MM.1S (cell line): ENCODE measurements around the gene FRMD7.

Experiments used
- DNase-seq: peaks from one replicate; pipeline ENCODE4 v3.0.0-alpha.2; 2015
- H2AFZ ChIP-seq: fragments of 300-600 bp; sonication (generic); 2 replicates; pipeline ENCODE4 v1.6.0; 2016; ENCODE audit warnings: antibody characterized with exemption, low read length
- H3F3A ChIP-seq: fragments of 300-600 bp; sonication (generic); 2 replicates; pipeline ENCODE4 v1.6.1; 2016; ENCODE audit warnings: mild to moderate bottlenecking, antibody characterized with exemption, low read length, moderate library complexity, mixed read lengths; ENCODE audit not compliant: insufficient read depth
- H3K27ac ChIP-seq: fragments of 300-600 bp; sonication (generic); 2 replicates; pipeline ENCODE4 v1.5.1; 2016; ENCODE audit warnings: mild to moderate bottlenecking, low read length
- H3K27me3 ChIP-seq: fragments of 300-600 bp; sonication (generic); replicated peaks from 2 replicates; pipeline ENCODE4 v1.6.0; 2016; ENCODE audit warnings: low read length; ENCODE audit not compliant: insufficient read depth
- H3K36me3 ChIP-seq: fragments of 300-600 bp; sonication (generic); replicated peaks from 2 replicates; pipeline ENCODE4 v1.6.1; 2016; ENCODE audit warnings: mild to moderate bottlenecking, low read length, mixed read lengths; ENCODE audit not compliant: insufficient read depth
- H3K4me1 ChIP-seq: fragments of 300-600 bp; sonication (generic); 2 replicates; pipeline ENCODE4 v1.6.1; 2016; ENCODE audit warnings: low read length, mixed read lengths
- H3K4me2 ChIP-seq: fragments of 300-600 bp; sonication (generic); 2 replicates; pipeline ENCODE4 v1.6.0; 2016; ENCODE audit warnings: low read depth, low read length
- H3K4me3 ChIP-seq: fragments of 300-600 bp; sonication (generic); 2 replicates; pipeline ENCODE4 v1.5.1; 2016; ENCODE audit warnings: low read length, mixed read lengths
- H3K79me2 ChIP-seq: fragments of 300-600 bp; sonication (generic); 2 replicates; pipeline ENCODE4 v1.6.1; 2016; ENCODE audit warnings: mixed run types, low read length, mixed read lengths
- H3K9ac ChIP-seq: fragments of 300-600 bp; sonication (generic); 2 replicates; pipeline ENCODE4 v1.6.1; 2016; ENCODE audit warnings: low read length, mixed read lengths
- H3K9me2 ChIP-seq: fragments of 300-600 bp; sonication (generic); replicated peaks from 2 replicates; pipeline ENCODE4 v1.6.1; 2016; ENCODE audit warnings: mild to moderate bottlenecking, low read length, mixed read lengths; ENCODE audit not compliant: insufficient read depth
- H3K9me3 ChIP-seq: fragments of 300-600 bp; sonication (generic); replicated peaks from 2 replicates; pipeline ENCODE4 v1.6.1; 2016; ENCODE audit warnings: mild to moderate bottlenecking, low read length, mixed read lengths; ENCODE audit not compliant: insufficient read depth
- H4K20me1 ChIP-seq: fragments of 300-600 bp; sonication (generic); 2 replicates; pipeline ENCODE4 v1.6.1; 2016; ENCODE audit warnings: mild to moderate bottlenecking, low read length, moderate library complexity, mixed read lengths; ENCODE audit not compliant: insufficient read depth
- CTCF ChIP-seq: fragments of 300-600 bp; sonication (generic); IDR thresholded peaks from 2 replicates; pipeline ENCODE4 v1.5.1; 2016; ENCODE audit warnings: antibody characterized with exemption, low read length, mixed read lengths
- EZH2 ChIP-seq: fragments of 300-600 bp; sonication (generic); optimal IDR thresholded peaks from 2 replicates; pipeline ENCODE3; 2017; ENCODE audit warnings: low read depth, mild to moderate bottlenecking, antibody characterized with exemption, low read length, mixed read lengths
- EZH2phosphoT487 ChIP-seq: fragments of 300-600 bp; sonication (generic); IDR thresholded peaks from 2 replicates; pipeline ENCODE4 v1.6.1; 2018; ENCODE audit warnings: antibody characterized with exemption, low read length

FRMD7 gene

GRCh38 chrX:132144061-132144460 lies 16.2 kb upstream of the FRMD7 start:
- Histone ChIP-seq H3F3A (no peaks in the 10 kb centered on the region), H3K36me3 (no peaks in the 10 kb centered on the region), H3K9me3 (no peaks in the 10 kb centered on the region), H2AFZ (no peak overlapping the region), H3K9me2 (no peaks in the 10 kb centered on the region), H3K27ac (no peak overlapping the region), H3K4me3 (no peak overlapping the region), H3K4me2 (no peak overlapping the region), H3K4me1 (no peaks in the 10 kb centered on the region), H3K27me3 (no peaks in the 10 kb centered on the region), H3K79me2 (no peaks in the 10 kb centered on the region), H4K20me1 (no peaks in the 10 kb centered on the region), H3K9ac (no peak overlapping the region)
- DNase-seq: no peak
- TF ChIP-seq CTCF (no peak), EZH2phosphoT487 (no peak), EZH2 (no peak)

- Histone ChIP-seq H2AFZ (no peak overlapping the region), H3F3A (no peaks in the 10 kb centered on the region), H3K4me2 (no peak overlapping the region), H3K27me3 (no peaks in the 10 kb centered on the region), H3K4me1 (no peaks in the 10 kb centered on the region), H3K9me2 (no peaks in the 10 kb centered on the region), H3K36me3 (no peaks in the 10 kb centered on the region), H3K9ac (no peak overlapping the region), H3K4me3 (no peak overlapping the region), H4K20me1 (no peaks in the 10 kb centered on the region), H3K27ac (no peak overlapping the region), H3K9me3 (no peaks in the 10 kb centered on the region), H3K79me2 (no peaks in the 10 kb centered on the region)
- DNase-seq: no peak
- TF ChIP-seq CTCF (no peak), EZH2 (no peak), EZH2phosphoT487 (no peak)
Measured at GRCh38 chrX:132125906-132126305, 1.9 kb downstream of the FRMD7 start.

- TF ChIP-seq EZH2: no peak
- no peak for TF ChIP-seq EZH2phosphoT487
- no peak for TF ChIP-seq CTCF
Measured at GRCh38 chrX:132120913-132121312, 6.9 kb downstream of the FRMD7 start.

More at GRCh38 chrX:132120913-132121312, 6.9 kb downstream of the FRMD7 start:
- Histone ChIP-seq H3K4me3 (no peak overlapping the region), H3K9me3 (no peaks in the 10 kb centered on the region), H3K27me3 (no peaks in the 10 kb centered on the region), H3F3A (no peaks in the 10 kb centered on the region), H2AFZ (no peak overlapping the region), H3K36me3 (no peaks in the 10 kb centered on the region), H3K9ac (no peak overlapping the region), H3K27ac (no peak overlapping the region), H3K4me1 (no peaks in the 10 kb centered on the region), H3K4me2 (no peak overlapping the region), H3K79me2 (no peaks in the 10 kb centered on the region), H3K9me2 (no peaks in the 10 kb centered on the region), H4K20me1 (no peaks in the 10 kb centered on the region)
- no peak for DNase-seq
